PFSK-1 (cell line): ENCODE measurements around the gene EFNA2.
A peak's percentile ranks its signal among the peaks of the same experiment; 100 is the strongest.

Experiments
- FOXP2 ChIP-seq: optimal IDR thresholded peaks from 2 replicates; pipeline ENCODE3; 2011; ENCODE audit warnings: borderline replicate concordance, control low read depth, inconsistent platforms; ENCODE audit not compliant: insufficient read depth; ENCODE audit errors: extremely low read length, extremely low read depth
- POLR2AphosphoS5 ChIP-seq: IDR thresholded peaks from 2 replicates; pipeline ENCODE4 v1.6.1; 2012; ENCODE audit warnings: low read depth, mild to moderate bottlenecking, control low read depth, low read length, moderate library complexity
- SIN3A ChIP-seq: IDR thresholded peaks from 2 replicates; pipeline ENCODE4 v1.6.1; 2012; ENCODE audit warnings: mild to moderate bottlenecking, low read length, moderate library complexity, borderline replicate concordance; ENCODE audit not compliant: insufficient read depth
- TAF1 ChIP-seq: IDR thresholded peaks from 2 replicates; pipeline ENCODE4 v1.6.1; 2012; ENCODE audit warnings: low read length, control low read depth, borderline replicate concordance; ENCODE audit not compliant: insufficient read depth
- TF ChIP-seq, protein P1 (sequence below), 2 experiments: IDR thresholded peaks; 2 replicates each; pipeline versions ENCODE4 v1.6.1 to v1.8.0; 2011 to 2012; ENCODE audit warnings: low read depth in 2 of 2, low read length in 2 of 2, control low read depth in 1 of 2, inconsistent platforms in 1 of 2, mild to moderate bottlenecking in 1 of 2, moderate library complexity in 1 of 2; ENCODE audit not compliant: insufficient read depth in 1 of 2

The EFNA2 gene

DNA sequence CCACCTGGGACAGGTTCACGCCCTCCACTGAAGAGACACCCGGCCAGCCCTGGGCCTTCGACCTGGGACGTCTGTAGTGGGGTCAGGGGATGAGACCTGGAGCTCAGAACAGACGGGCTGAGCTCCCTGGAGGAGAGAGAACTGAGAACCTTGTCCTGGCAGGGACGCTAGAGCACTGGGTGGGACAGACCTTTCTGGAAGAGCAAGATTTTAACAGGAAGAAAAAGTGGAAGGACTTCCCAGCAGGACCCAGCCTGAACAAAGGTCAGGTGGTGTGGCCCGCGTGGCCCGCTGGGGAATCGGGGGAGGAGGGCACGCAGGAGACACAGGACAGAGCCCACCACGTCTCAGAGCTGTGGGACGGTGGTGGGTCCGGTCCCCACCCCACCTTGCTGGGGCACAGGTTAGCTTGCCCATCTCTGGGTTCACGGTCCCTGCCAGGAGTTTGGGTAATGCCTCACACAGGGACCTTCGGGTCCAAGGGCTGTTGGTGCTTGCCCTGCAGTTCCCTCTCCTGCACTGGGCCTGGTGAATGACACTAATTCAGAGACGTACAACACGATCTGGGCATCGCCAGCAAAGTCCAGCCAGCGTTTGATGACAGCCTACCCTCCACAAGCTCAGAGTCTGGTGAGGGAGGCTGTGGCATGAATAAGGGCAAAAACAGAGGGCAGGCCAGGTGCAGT is 1.2 kb upstream of the EFNA2 start:
- TF ChIP-seq FOXP2 (no peak), POLR2AphosphoS5 (no peak), TAF1 (no peak), SIN3A (no peak)
- TF ChIP-seq, protein P1, sequence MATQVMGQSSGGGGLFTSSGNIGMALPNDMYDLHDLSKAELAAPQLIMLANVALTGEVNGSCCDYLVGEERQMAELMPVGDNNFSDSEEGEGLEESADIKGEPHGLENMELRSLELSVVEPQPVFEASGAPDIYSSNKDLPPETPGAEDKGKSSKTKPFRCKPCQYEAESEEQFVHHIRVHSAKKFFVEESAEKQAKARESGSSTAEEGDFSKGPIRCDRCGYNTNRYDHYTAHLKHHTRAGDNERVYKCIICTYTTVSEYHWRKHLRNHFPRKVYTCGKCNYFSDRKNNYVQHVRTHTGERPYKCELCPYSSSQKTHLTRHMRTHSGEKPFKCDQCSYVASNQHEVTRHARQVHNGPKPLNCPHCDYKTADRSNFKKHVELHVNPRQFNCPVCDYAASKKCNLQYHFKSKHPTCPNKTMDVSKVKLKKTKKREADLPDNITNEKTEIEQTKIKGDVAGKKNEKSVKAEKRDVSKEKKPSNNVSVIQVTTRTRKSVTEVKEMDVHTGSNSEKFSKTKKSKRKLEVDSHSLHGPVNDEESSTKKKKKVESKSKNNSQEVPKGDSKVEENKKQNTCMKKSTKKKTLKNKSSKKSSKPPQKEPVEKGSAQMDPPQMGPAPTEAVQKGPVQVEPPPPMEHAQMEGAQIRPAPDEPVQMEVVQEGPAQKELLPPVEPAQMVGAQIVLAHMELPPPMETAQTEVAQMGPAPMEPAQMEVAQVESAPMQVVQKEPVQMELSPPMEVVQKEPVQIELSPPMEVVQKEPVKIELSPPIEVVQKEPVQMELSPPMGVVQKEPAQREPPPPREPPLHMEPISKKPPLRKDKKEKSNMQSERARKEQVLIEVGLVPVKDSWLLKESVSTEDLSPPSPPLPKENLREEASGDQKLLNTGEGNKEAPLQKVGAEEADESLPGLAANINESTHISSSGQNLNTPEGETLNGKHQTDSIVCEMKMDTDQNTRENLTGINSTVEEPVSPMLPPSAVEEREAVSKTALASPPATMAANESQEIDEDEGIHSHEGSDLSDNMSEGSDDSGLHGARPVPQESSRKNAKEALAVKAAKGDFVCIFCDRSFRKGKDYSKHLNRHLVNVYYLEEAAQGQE (IDR thresholded peaks at IDR 0.05; ENCODE audit: insufficient read depth in 1 of 2, low read depth in 2 of 2, low read length in 2 of 2), result no peak

DNA sequence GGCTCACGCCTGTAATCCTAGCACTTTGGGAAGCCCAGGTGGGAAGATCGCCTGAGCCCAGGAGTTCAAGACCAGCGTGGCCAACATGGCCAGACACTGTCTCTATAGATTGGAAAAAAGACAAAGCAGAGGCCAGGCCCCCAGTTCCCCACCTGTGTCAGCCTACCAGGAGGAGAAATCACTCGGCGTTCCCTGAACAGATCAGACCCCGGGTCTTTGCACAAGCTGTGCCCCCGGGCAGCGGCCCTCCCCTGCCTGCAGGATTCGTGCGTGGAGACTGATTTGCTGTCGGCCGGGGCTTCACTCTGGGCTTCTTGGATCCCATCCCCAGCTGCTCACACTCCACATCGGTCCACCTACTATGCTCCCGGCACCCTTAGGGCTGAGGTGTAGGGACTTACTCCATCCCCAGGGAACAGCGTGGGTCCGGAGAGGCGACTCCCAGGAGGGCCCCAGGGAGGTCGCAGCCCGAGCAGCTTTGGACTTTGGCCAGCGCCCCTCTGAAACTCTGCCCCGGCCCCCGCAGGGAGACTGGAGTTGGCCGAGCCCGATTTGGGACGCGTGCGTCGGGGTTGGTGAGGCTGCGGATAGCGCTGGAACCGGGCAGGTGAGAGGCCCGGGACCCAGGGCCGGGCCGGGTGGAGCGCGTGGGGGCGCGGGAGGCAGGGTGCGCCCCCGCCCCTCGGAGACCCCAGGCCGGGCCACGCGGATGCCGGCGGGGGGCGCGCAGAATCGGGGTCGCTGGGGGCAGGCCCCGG is 515 bp upstream of the EFNA2 start:
- TF ChIP-seq, protein P1 (IDR thresholded peaks at IDR 0.05; ENCODE audit: insufficient read depth in 1 of 2, low read depth in 2 of 2, low read length in 2 of 2), result no peak
- TF ChIP-seq TAF1 (no peak), POLR2AphosphoS5 (no peak), FOXP2 (no peak), SIN3A (no peak)

DNA sequence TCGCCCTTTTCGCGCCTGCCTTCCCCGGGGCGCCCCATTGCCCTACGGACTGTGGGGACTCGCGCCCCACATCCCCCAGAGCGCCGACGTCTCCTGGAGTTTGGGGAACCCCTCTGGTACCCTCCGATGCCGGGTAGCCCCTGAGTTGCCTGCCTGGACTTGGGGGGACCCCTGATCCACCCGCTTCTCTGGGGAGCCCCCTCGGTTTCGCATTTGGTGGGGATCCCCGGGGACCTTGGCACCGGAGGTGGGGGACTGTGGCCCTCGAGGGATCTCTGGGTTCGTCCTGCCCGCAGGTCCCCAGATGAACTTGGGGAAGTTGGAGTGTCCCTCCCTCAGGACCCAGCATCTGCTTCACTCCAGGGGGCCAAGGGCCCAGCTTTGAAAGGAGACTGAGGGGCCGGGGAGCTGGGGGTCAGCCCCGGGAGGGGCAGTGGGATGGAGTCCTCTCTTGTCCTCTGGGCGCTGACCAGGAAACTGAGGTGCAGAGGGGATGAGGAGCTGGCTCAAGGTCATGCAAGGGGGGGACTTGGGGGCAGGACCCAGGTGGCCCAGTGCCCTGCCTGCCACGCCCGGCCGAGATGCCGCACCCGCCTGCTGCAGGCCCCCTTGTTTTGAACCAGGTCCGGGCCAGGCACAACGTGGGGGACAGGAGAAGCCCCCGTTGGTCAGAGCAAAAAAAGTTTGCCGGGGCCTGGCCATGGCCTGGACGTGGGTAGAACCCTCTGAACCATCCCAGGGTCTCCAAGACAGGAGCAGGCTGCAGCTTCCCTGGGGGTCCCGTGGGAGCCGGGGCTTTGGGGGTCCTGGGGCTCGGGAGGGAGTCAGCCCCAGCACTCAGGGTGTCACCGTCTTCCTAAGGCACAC is 1.0 kb downstream of the EFNA2 start:
- TF ChIP-seq POLR2AphosphoS5, result no peak

DNA sequence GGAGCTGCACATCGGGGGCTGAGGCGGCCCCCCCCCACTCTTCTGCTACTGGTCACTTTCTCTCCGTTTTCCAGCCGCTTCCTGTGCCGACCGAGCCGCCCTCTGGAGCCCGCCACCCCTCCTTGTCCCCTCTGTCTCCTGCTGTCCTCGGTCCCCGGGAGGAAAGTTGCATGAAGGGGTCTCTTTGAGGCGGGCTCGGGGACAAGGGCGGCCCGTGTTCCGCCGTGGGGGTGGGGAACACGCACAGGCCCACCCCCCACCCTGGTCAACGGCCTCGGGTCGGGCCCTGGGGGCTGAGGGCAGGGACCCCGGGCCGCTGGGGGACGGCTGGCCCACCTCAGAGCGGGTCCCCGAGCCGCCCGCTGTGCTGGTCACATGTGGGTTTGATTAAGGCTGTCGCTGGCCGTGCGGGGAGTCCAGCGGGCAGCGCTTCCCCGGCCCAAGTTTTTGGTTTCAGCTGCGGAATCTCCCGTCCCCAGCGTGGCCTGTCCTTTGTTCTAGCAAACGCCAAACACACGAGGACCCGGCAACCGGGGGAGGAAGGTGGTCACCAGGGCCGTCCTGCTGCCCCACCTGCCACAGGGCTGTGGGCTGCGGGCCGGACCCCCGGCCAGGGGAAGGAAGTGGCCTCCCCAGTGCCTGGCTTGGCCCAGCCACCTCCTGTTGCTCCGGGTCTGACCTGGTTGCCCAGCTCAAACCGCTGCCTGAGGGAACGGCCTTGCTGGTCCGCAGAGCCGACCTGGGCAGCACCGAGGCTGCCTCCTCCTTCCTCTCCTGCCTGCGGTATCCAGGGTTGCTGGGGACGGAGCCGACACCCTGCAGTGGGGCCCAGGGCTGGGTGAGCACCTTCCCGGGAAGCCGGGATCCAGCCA is 1.9 kb downstream of the EFNA2 start:
- TF ChIP-seq FOXP2 (peak; percentile 10), POLR2AphosphoS5 (no peak)

DNA sequence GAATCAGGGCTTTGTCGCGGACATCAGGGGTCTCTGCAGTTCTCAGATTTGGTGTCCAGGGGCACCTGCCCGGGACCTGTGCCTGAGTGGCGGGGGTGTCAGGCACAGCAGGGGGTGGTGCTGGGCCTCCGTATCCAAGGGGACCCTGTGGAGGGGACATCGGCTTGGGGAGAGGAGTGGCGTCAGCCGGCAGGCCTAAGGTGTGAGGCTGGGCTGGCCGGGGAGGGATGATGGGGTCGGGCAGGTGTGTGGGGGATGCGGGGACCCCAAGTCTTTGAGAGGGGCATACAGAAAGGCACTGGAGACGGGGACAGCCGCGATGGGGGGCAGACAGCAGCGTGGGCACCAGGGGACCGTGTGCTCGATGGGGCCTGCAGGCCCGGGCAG is 2.5 kb downstream of the EFNA2 start:
- TF ChIP-seq, protein P1 (IDR thresholded peaks at IDR 0.05; ENCODE audit: insufficient read depth in 1 of 2, low read depth in 2 of 2, low read length in 2 of 2), result no peak
- TF ChIP-seq TAF1 (no peak), SIN3A (no peak), FOXP2 (no peak), POLR2AphosphoS5 (no peak)
